ENCODE results near the gene SH3BP2.

The SH3BP2 gene

DNA sequence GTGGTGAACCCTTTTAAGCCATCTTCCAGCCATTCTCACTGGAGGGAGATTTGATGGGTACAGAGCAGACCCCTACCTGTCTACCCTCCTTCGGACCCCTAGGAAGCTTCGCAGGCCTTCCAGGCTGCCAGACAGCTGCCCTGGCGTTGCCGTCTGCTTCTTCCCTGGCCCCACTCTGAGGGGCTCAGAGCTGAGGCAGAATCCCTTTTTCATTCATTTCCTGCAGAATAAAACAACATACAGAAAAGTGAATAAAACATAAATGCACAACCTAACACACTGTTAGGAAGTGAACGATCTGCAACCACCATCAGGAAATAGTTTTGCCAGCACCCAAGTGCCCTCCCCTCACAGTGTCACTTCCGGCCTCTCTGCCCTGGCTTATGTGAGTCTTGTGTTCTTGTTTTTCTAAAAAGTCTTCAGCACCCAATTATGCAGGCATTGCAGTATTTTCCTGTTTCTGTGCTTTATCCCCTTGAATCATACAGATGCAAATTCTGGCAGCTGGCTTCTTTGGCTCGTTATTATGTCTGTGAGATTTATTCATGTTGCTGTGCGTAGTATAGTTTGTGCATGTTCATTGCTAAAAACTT, 45.1 kb downstream of the SH3BP2 start:
- Histone ChIP-seq H3K27me3 (ENCODE audit: control insufficient read depth, insufficient read depth, low read length) (no peaks in the 10 kb centered on the region), H3K9ac (ENCODE audit: low read depth, low read length) (no peak overlapping the region), H3K9me3 (ENCODE audit: control insufficient read depth, insufficient read depth, low read length) (no peaks in the 10 kb centered on the region), H3K4me3 (ENCODE audit: low read depth, low read length) (no peak overlapping the region), H3K36me3 (ENCODE audit: control insufficient read depth, insufficient read depth, low read length) (peaks cover 20% of the 10 kb centered on the region), H3K4me1 (ENCODE audit: control insufficient read depth, insufficient read depth, low read length) (peaks cover 3% of the 10 kb centered on the region)

DNA sequence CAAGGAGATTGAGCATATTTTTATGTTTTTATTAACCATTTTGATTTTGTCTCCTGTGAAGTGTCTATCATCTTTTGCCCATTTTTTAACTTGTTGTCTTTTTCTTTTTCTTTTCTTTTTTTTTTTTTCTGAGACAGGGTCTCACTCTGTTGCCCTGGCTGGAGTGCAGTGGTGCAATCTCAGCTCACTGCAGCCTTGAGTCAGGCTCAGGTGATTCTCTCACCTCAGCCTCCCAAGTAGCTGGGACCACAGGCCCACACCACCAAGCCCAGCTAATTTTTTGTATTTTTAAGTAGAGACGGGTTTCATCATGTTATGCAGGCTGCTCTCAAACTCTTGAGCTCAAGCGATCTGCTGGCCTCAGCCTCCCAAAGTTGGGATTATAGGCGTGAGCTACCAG, 46.2 kb downstream of the SH3BP2 start:
- H3K36me3 ChIP-seq (ENCODE audit: control insufficient read depth, insufficient read depth, low read length), result peaks cover 9% of the 10 kb centered on the region
- H3K4me1 ChIP-seq (ENCODE audit: control insufficient read depth, insufficient read depth, low read length), result peaks cover 3% of the 10 kb centered on the region
- H3K27me3 ChIP-seq (ENCODE audit: control insufficient read depth, insufficient read depth, low read length), result no peaks in the 10 kb centered on the region
- no peaks in the 10 kb centered on the region for H3K9me3 ChIP-seq (ENCODE audit: control insufficient read depth, insufficient read depth, low read length)
- no peak overlapping the region for H3K9ac ChIP-seq (ENCODE audit: low read depth, low read length)
- H3K4me3 ChIP-seq (ENCODE audit: low read depth, low read length), result no peak overlapping the region

DNA sequence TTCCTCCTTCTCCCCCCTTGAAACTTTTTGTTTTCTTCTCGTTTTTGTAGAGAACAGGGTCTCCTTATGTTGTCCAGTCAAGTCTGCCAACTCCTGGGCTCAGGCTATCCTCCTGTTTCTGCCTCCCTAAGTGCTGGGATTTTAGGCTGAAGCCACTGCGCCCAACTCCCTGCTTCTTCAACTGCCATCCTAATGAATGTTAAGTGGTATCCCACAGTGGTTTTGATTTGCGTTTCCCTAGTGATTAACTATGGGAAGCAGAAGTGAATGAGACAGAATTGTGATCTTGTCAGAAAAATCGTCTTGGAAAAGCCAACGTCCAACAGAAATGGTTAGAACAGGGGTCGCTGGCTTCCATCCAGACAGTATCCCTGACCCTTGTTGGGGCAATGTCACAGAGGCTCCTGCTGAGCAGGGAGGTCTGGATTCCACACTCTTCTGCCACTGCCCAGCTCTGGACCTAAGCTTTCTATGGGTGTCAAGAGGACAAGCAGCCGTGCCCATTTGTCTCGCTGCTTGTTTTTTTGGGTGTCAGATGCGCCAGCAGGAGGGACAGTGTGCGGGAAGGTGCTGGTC, 49.9 kb downstream of the SH3BP2 start:
- H3K4me3 ChIP-seq (ENCODE audit: low read depth, low read length), result peak overlapping the region; percentile 79
- peaks cover 5% of the 10 kb centered on the region for H3K4me1 ChIP-seq (ENCODE audit: control insufficient read depth, insufficient read depth, low read length)
- no peaks in the 10 kb centered on the region for H3K9me3 ChIP-seq (ENCODE audit: control insufficient read depth, insufficient read depth, low read length)
- peak overlapping the region; percentile 74 for H3K9ac ChIP-seq (ENCODE audit: low read depth, low read length)
- H3K27me3 ChIP-seq (ENCODE audit: control insufficient read depth, insufficient read depth, low read length), result no peaks in the 10 kb centered on the region
- no peaks in the 10 kb centered on the region for H3K36me3 ChIP-seq (ENCODE audit: control insufficient read depth, insufficient read depth, low read length)

DNA sequence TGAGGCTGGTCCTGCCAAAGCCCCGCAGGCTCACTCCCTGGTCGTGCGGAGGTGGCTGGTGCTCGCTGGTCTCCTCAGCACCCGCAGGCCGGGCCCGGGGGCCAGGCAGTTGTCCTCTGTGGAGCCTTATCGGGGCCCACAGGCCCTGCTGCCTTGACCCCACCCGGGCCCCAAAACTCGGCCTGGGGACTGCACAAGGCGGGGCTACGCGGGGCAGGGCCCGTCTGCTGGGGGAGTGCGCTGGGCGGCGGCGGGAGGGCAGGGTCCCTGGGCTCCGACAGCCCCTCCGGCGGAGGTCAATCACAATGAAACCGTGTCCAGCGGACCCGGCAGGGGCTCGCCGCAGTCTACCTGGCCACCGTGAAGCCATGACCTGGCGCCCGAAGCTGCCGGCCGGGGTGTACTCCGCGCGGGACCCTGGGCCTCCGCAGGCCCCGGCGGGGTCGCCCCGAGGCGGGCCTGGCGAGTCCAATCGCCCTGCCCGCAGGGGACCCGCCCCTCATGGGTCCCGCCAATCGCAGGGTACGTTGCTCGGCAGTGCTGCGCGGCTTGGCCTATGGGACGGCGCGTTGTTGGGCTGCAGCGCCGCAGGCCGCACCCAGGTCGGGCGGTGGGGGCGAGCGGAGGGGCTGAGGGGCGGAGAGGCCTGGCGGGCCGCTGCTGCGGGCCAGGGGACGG, 50.5 kb downstream of the SH3BP2 start, which contains the start of gene ADD1:
TSS of gene ADD1 (plus strand) at position 582 of the 678 bp plus-strand sequence. CDS start 32,072 bp downstream, outside the sequence.
- Histone ChIP-seq H3K4me3 (ENCODE audit: low read depth, low read length) (peak within 1 kb of the TSS; percentile 79), H3K4me1 (ENCODE audit: control insufficient read depth, insufficient read depth, low read length) (peaks cover 2% of the 10 kb centered on the region), H3K9me3 (ENCODE audit: control insufficient read depth, insufficient read depth, low read length) (no peaks in the 10 kb centered on the region), H3K9ac (ENCODE audit: low read depth, low read length) (peak within 1 kb of the TSS; percentile 74), H3K36me3 (ENCODE audit: control insufficient read depth, insufficient read depth, low read length) (no peaks in the 10 kb centered on the region), H3K27me3 (ENCODE audit: control insufficient read depth, insufficient read depth, low read length) (no peaks in the 10 kb centered on the region)

DNA sequence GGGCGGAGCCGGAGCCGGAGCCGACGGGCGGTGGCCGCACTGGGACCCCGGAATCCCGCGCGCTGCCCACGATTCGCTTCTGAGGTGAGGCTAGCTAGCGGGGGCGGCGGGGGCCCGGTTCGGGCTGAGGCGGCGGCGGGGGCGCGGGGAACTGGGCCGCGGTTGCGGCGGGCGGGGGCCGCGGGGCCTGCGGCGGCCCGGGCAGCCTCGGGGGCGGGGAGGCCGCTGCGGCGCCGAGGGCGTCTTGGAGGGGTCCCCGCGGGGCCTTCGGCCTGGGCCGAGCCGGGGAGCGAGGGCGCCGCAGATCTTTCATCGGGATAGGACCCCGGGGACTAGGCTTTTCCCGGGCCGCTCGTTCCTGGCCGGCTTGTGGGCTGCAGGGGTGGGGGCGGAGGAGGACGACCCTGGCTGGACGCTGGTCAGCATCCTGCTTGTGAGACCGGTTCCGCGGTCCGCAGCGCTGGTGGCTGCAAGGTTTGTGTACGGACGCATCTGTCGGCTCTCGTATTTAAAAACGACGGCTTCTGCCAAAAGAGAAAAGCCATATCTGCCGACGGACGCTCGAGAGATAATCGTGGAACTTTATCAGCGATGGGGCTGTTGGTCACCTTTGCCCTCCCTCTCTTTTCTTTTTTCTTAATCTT, 51.2 kb downstream of the SH3BP2 start:
- Histone ChIP-seq H3K36me3 (ENCODE audit: control insufficient read depth, insufficient read depth, low read length) (no peaks in the 10 kb centered on the region), H3K4me1 (ENCODE audit: control insufficient read depth, insufficient read depth, low read length) (peaks cover 2% of the 10 kb centered on the region), H3K4me3 (ENCODE audit: low read depth, low read length) (peak overlapping the region; percentile 61), H3K9ac (ENCODE audit: low read depth, low read length) (peak overlapping the region; percentile 66), H3K9me3 (ENCODE audit: control insufficient read depth, insufficient read depth, low read length) (no peaks in the 10 kb centered on the region), H3K27me3 (ENCODE audit: control insufficient read depth, insufficient read depth, low read length) (no peaks in the 10 kb centered on the region)

DNA sequence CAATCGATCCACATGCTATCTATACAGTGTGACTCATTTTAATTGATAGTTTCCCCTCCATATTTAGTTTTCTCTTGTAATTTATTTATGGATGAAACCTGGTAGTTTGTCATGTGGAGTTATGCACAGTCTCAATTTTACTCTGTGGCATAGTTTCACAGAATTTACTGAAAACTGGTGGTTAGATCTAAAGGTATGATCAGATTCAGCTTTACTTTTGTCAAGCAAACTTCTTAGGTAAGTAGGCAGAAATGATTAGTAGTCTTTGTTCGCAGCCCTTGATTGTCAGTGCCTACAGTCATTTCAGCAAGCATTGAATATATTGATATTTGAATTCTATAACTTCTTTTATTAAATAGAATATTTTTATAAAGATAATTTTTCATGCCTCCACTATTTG, 53.3 kb downstream of the SH3BP2 start:
- H3K36me3 ChIP-seq (ENCODE audit: control insufficient read depth, insufficient read depth, low read length), result no peaks in the 10 kb centered on the region
- H3K9me3 ChIP-seq (ENCODE audit: control insufficient read depth, insufficient read depth, low read length), result no peaks in the 10 kb centered on the region
- H3K9ac ChIP-seq (ENCODE audit: low read depth, low read length), result no peak overlapping the region
- no peak overlapping the region for H3K4me3 ChIP-seq (ENCODE audit: low read depth, low read length)
- H3K27me3 ChIP-seq (ENCODE audit: control insufficient read depth, insufficient read depth, low read length), result no peaks in the 10 kb centered on the region
- H3K4me1 ChIP-seq (ENCODE audit: control insufficient read depth, insufficient read depth, low read length), result peaks cover 4% of the 10 kb centered on the region

DNA sequence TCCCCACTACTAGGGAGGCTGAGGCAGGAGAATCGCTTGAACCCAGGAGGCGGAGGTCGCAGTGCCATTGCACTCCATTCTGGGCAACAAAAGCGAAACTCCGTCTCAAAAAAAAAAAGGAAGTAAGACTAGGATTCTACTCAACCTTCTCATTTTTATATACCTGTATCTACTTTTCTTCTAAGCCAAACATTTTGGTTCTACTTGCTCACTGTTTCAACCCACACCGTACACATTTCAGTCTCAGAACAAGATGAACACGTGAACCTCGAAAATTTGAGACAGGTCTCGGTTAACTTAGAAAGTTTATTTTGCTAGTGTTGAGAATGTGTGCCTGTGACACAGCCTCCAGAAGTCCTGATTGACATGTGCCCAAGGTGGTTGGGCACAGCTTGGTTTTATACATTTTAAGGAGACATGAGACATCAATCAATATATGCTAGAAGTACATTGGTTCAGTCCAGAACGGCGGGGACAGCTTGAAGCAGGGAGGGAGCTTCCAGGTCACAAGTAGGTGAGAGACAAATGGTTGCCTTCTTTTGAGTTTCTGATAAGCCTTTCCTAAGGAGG, 54.5 kb downstream of the SH3BP2 start:
- Histone ChIP-seq H3K4me1 (ENCODE audit: control insufficient read depth, insufficient read depth, low read length) (peaks cover 4% of the 10 kb centered on the region), H3K36me3 (ENCODE audit: control insufficient read depth, insufficient read depth, low read length) (no peaks in the 10 kb centered on the region), H3K9me3 (ENCODE audit: control insufficient read depth, insufficient read depth, low read length) (no peaks in the 10 kb centered on the region), H3K27me3 (ENCODE audit: control insufficient read depth, insufficient read depth, low read length) (no peaks in the 10 kb centered on the region), H3K4me3 (ENCODE audit: low read depth, low read length) (no peak overlapping the region), H3K9ac (ENCODE audit: low read depth, low read length) (no peak overlapping the region)

DNA sequence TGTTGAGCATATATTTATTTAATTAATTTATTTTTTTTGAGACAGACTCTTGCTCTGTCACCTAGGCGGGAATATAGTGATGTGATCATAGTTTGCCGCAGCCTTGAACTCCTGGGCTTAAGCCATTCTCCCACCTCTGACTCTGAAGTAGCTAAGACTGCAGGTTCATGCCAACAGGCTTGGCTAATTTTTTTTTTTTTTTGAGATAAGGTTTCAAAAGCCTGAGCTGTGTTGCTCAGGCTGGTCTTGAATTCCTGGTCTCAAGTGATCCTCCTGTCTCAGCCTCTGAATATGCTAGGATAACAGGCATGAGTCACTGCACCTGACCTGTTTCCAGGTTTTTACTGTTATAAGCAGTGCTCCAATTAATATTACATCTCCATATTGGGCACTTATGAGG, 55.6 kb downstream of the SH3BP2 start:
- H3K4me1 ChIP-seq (ENCODE audit: control insufficient read depth, insufficient read depth, low read length), result peaks cover 4% of the 10 kb centered on the region
- H3K4me3 ChIP-seq (ENCODE audit: low read depth, low read length), result no peak overlapping the region
- H3K36me3 ChIP-seq (ENCODE audit: control insufficient read depth, insufficient read depth, low read length), result no peaks in the 10 kb centered on the region
- no peak overlapping the region for H3K9ac ChIP-seq (ENCODE audit: low read depth, low read length)
- H3K9me3 ChIP-seq (ENCODE audit: control insufficient read depth, insufficient read depth, low read length), result no peaks in the 10 kb centered on the region
- H3K27me3 ChIP-seq (ENCODE audit: control insufficient read depth, insufficient read depth, low read length), result no peaks in the 10 kb centered on the region

DNA sequence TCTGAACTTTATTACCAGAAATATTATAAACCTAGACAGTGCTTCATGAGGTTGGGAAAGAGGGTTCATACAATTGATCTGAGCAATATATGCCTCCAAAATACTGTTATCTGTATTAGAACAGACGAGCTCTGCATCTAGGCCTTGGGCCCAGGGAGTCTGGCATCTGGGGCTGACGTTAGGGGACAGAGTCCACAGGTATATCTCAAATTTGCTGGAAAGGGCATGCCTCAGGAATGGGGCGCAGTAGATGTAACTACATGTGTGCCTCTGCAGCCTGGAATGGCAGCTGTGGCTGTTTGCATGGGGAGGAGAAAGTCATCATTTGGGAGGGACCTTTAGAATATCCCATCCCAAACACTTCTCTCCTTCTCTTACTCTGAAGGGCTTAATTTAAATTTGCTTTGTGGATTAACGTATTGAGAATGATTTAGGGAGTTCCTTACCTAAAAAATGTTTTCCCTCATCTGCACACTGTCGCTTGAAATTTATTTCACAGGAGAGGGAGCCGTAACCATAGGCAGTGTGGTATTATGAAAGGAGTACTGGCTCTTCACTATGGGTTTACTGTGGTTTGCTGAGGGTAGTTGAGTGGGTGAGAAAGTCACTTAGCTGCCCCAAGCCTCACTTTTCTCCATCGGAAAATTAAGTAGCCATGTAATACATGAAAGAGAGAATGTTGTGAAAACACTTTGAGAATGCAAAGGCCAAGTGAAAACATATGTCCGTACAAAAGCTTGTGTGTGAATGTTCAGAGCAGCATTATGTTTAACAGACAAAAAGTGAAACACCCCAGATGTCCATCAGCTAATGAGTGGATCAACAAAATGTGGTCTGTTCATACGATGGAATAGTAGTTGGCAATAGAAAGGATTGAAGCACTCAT, 56.6 kb downstream of the SH3BP2 start:
- no peak overlapping the region for H3K4me3 ChIP-seq (ENCODE audit: low read depth, low read length)
- H3K9me3 ChIP-seq (ENCODE audit: control insufficient read depth, insufficient read depth, low read length), result no peaks in the 10 kb centered on the region
- H3K9ac ChIP-seq (ENCODE audit: low read depth, low read length), result peak overlapping the region; percentile 0
- no peaks in the 10 kb centered on the region for H3K27me3 ChIP-seq (ENCODE audit: control insufficient read depth, insufficient read depth, low read length)
- H3K36me3 ChIP-seq (ENCODE audit: control insufficient read depth, insufficient read depth, low read length), result no peaks in the 10 kb centered on the region
- H3K4me1 ChIP-seq (ENCODE audit: control insufficient read depth, insufficient read depth, low read length), result peaks cover 4% of the 10 kb centered on the region

DNA sequence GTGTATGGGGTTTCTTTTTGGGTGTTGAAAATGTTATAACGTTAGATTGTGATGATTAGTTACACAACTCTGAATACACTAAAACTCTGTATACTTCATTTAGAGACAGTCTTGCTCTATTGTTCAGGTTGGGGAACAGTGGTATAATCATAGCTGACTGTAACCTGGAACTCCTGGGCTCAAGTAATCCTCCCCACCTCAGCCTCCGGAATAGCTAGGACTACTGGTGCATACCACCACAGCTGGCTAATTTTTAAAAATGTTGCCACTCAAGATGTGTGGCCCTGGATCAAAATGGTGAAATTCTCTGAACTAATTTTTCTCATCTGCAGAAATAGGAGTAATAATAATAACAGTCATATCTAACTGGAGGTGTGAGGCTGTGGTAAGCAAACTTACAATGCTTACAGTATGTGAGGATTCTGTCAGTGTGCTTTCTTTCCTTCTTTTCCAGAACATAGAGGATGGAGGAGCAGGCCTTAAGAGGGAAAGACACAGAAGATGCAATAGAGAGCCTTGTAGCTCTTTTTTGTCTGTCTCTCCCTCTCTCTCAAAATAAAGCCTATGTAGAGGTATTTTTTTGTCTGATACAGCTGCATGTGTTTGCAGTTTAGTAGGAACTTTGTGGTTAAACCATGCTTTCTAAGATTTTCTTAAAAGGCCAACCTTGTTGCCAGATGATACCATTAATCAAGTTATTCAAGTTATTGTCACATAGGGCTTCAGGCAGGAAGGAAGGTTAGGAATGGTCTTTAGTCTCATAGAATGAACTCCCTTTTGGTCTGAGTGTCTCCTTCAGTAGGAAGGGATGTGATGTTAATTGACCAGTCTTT, 58.3 kb downstream of the SH3BP2 start:
- no peak overlapping the region for H3K4me3 ChIP-seq (ENCODE audit: low read depth, low read length)
- H3K9me3 ChIP-seq (ENCODE audit: control insufficient read depth, insufficient read depth, low read length), result no peaks in the 10 kb centered on the region
- H3K36me3 ChIP-seq (ENCODE audit: control insufficient read depth, insufficient read depth, low read length), result no peaks in the 10 kb centered on the region
- H3K9ac ChIP-seq (ENCODE audit: low read depth, low read length), result no peak overlapping the region
- H3K27me3 ChIP-seq (ENCODE audit: control insufficient read depth, insufficient read depth, low read length), result no peaks in the 10 kb centered on the region
- H3K4me1 ChIP-seq (ENCODE audit: control insufficient read depth, insufficient read depth, low read length), result peaks cover 2% of the 10 kb centered on the region
